AG09319 (cell line): ENCODE measurements around the gene PSTPIP2.

Source experiments
- DNase-seq: peaks from one replicate; pipeline ENCODE4 v3.0.0-alpha.2; 2010; ENCODE audit warnings: low read depth; ENCODE audit errors: extremely low read depth
- TF ChIP-seq, protein P1 (sequence below): IDR thresholded peaks from 2 replicates; pipeline ENCODE4 v1.5.1; 2011; ENCODE audit warnings: low read depth, mild to moderate bottlenecking, inconsistent platforms, low read length, moderate library complexity

PSTPIP2 gene

DNA sequence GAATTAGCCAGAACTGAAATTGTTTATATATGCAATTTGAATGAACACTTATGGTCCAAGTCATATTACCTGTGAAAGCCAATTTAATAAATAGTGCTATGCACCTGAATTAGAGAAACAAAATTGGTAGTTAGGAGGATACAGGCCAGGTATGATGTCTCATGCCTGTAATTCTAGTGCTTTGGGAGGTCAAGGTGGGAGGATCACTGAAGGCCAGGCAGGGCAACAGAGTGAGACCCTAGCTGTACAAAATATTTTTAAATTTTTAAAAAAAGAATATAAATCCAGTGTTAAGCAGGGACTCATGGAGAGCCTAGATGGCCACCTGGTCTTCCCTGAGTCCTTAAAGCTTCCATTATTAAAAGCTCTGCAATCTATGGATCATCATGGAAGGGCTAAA, 7.3 kb upstream of the PSTPIP2 start:
- no peak for DNase-seq
- TF ChIP-seq, protein P1, sequence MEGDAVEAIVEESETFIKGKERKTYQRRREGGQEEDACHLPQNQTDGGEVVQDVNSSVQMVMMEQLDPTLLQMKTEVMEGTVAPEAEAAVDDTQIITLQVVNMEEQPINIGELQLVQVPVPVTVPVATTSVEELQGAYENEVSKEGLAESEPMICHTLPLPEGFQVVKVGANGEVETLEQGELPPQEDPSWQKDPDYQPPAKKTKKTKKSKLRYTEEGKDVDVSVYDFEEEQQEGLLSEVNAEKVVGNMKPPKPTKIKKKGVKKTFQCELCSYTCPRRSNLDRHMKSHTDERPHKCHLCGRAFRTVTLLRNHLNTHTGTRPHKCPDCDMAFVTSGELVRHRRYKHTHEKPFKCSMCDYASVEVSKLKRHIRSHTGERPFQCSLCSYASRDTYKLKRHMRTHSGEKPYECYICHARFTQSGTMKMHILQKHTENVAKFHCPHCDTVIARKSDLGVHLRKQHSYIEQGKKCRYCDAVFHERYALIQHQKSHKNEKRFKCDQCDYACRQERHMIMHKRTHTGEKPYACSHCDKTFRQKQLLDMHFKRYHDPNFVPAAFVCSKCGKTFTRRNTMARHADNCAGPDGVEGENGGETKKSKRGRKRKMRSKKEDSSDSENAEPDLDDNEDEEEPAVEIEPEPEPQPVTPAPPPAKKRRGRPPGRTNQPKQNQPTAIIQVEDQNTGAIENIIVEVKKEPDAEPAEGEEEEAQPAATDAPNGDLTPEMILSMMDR: no peak

DNA sequence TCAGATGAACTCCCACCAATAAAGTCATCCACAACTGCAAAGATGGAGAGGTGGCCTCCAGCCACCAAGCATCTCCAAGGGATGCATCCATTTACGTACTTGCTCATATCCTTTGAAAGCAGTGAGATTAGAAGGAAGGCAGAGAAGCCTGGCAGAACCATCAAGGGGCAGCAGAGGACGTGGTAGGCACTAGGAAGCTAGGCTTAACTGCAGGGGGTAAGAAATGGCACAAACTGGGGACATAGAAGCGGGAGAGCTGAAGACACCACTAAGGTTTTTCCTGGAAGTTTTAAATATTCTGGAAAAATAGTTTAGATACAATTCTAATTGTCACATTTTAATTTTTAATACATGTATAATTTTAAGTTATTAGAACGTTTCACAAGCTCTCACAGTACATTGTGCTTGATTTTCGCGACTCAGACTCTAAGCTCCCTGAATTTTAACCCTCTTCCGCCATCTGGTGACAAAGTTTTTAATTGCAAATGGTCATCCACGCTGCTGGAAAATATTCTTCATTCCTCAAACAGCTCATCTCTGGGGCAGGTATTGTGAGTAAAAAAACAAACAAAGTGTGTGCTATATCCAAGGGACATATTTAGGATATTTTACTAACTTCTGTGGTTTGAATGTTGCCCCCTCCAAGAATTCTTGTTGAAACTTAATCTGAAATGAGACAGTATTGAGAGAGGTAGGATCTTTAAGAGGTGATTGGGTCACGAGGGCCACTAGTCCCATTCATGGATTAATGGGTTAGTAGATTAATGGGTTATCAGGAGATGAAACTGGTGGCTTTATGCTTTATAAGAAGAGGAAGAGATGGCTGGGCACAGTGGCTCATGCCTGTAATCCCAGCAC, 1.6 kb upstream of the PSTPIP2 start:
- TF ChIP-seq, protein P1: peak; percentile 57
- peak; percentile 15 for DNase-seq

DNA sequence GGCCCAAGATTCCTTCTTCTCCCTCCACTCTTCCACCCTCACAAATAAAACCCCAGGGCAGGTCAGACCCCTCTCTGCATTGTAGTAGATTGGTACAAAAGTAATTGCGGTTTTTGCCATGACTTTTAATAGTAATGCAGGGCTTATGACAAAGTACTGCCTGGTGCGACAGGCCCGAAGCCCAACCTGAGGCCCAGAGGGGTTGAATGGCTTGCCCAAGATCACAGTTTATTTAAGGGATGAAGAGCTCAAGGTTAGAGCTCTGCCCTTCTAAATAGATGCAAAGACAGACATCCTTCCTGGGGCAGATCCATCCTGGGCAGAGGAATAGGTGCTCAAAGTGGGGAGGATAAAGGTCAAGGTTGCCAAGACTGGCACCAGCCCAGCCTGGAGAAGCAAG, 899 bp upstream of the PSTPIP2 start:
- DNase-seq: no peak
- TF ChIP-seq, protein P1: no peak

DNA sequence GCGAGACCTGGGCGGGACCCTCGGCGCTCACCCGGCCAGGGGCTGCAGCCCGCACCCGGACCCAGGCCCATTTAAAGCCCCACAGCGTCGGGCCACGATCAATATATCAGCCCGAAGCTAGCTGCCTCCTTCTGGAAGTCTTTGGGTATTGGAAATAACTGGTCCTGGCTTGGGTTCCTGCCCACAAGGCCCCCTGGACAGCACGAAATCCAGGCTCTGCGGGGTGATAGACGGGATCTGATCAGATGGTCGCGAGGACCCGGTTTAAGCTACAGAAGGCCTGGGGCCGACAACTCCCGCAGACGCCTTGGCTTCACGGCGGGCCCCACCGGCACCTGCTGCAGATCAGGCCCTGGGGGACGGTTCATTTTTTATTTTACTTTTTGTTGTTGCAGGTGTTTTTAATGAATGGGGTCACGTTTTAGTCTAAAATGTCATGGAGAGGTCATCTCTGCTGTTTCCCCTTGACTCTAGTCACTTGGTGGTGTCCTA, 362 bp upstream of the PSTPIP2 start:
- DNase-seq: no peak
- TF ChIP-seq, protein P1: peak; percentile 5

DNA sequence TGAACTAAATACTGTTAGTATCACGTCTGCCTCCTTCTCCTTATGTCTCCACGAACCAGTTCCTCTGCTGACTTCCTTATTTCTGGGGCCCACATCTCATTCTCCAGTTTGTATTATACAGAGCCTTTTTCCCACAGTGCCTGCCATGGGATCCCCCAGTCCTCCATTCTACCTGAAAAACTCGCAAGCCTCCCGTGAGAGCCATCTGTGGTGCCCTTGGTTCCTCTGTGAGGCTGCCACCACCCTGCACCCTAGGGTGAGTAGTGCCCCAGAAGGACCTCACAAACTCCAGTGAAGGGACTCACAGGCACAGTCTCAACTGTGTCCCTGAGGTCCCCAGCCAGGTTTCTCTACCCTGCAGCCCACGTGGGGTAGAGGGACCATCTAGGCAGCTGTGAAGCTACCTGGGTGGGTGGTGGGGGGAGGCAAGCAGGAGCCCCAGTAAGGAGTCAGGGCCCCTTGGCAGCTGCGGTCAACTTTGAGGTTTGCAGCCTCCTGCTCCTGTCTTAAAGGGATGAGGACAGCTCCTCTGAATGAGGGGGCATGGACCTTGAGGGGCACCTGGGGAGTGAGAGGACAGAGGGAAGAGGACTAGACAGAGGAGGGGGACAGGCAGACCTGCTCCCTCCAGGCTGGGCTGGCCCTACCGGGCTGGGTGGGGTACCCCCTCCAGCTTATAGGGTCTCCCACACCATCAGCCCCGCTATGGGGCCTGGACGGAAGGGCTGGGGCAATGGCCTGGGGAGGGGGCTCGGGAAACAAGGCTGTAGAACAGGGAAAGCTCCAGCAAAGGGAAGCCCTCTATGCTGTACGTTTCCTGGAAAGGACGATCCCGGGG, 1.0 kb downstream of the PSTPIP2 start:
- no peak for DNase-seq
- TF ChIP-seq, protein P1: no peak

DNA sequence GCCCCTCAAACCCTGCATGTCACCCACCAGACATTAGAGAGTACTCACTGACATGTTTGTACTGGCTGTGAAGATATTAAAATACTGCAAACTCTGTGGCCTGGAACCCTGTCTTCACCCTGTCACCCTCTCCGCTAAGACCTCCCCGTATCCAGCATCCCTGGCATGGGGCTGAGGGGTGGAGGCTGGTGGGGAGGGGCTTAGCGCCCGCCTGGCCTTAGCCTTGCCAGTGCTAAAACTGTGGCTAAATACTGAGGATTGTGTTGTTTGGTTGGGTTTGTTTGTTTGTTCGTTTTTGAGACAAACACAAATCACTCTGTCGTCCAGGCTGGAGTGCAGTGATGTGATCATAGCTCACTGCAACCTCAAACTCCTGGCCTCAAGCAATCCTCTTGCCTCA, 1.8 kb downstream of the PSTPIP2 start:
- DNase-seq: no peak
- TF ChIP-seq, protein P1: no peak

DNA sequence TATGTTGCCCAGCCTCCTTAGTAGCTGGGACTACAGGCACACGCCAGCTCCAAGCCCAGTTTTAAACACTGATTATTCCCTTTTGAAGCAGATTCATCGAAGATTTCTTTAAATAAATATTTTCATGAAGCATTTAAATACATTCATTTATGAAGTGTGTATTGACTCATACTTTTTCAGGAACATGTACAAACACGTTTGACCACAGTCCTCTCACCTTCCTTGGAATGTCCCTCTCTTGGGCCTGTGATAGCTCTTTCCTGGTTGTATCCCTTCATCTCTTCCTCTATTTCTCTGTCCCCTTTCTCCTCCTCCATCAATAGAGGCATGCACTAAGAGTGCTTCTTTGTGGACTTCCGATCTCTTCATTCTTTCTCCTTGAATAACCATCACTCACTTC, 2.5 kb downstream of the PSTPIP2 start:
- DNase-seq: no peak

More for the DNA sequence above, 2.5 kb downstream of the PSTPIP2 start:
- TF ChIP-seq, protein P1: no peak
